GM12878 (cell line): ENCODE results near the gene SORBS1. TPM values are rescaled to one million over a fixed set of nuclear protein-coding genes. Genes with fewer than 3 reads are reported as not detected.

Experiments used
- CHD2 ChIP-seq: IDR thresholded peaks from 2 replicates; pipeline ENCODE4 v1.6.1; 2011; ENCODE audit warnings: low read depth, low read length, improper control_type of control experiment, borderline replicate concordance
- ESRRA ChIP-seq: IDR thresholded peaks from 2 replicates; pipeline ENCODE4 v1.6.1; 2012; ENCODE audit warnings: mild to moderate bottlenecking, low read length, improper control_type of control experiment
- NFXL1 ChIP-seq: fragments of 450-650 bp; IDR thresholded peaks from 2 replicates; pipeline ENCODE4 v1.6.1; 2017; ENCODE audit warnings: antibody characterized with exemption, mild to moderate bottlenecking, borderline replicate concordance
- polyA plus RNA-seq, 11 experiments: library from polyadenylated mRNA; depleted of rRNA in 4 of 11; unstranded in 6 of 11; stranded (reverse) in 5 of 11; fragments of >200 nt; fragmentation: Nextera tagmentation in 4 of 11; fragmentation: Illumina TruSeq in 1 of 11; extraction: Ambion mirVana in 4 of 11; extraction: Trizol in 1 of 11; gene quantifications; 1 replicate in 1 of 11; 2 replicates in 10 of 11; pipeline versions ENCODE4 v1.2.1 to v1.2.3, GENCODE V29; 2011 to 2016; ENCODE audit warnings: inconsistent platforms in 2 of 11, missing spikeins in 2 of 11, low read depth in 1 of 11
- total RNA-seq, 4 experiments: library from RNA; depleted of rRNA in 3 of 4; stranded (reverse); fragments of >200 nt in 3 of 4; fragmentation: Illumina TruSeq in 1 of 4; extraction: Trizol in 1 of 4; gene quantifications; 2 replicates each; pipeline versions ENCODE4 v1.2.1 to v1.2.3, GENCODE V29; 2013 to 2021
- TF ChIP-seq, protein P1 (sequence below): fragments of 450-650 bp; IDR thresholded peaks from 2 replicates; pipeline ENCODE4 v1.6.1; 2017; ENCODE audit warnings: mild to moderate bottlenecking, moderate library complexity
- TF ChIP-seq, protein P2 (sequence below): fragments of 450-650 bp; conservative IDR thresholded peaks from 2 replicates; pipeline ENCODE4 v1.6.1; 2017; ENCODE audit warnings: mild to moderate bottlenecking, moderate library complexity

SORBS1 gene
- total and polyA plus RNA-seq, 10 of the 15 experiments (the other 5 are each of a cell fraction or from before 2014, with no cell fraction given) = 0.13 to 0.75 (median 0.39) TPM

DNA sequence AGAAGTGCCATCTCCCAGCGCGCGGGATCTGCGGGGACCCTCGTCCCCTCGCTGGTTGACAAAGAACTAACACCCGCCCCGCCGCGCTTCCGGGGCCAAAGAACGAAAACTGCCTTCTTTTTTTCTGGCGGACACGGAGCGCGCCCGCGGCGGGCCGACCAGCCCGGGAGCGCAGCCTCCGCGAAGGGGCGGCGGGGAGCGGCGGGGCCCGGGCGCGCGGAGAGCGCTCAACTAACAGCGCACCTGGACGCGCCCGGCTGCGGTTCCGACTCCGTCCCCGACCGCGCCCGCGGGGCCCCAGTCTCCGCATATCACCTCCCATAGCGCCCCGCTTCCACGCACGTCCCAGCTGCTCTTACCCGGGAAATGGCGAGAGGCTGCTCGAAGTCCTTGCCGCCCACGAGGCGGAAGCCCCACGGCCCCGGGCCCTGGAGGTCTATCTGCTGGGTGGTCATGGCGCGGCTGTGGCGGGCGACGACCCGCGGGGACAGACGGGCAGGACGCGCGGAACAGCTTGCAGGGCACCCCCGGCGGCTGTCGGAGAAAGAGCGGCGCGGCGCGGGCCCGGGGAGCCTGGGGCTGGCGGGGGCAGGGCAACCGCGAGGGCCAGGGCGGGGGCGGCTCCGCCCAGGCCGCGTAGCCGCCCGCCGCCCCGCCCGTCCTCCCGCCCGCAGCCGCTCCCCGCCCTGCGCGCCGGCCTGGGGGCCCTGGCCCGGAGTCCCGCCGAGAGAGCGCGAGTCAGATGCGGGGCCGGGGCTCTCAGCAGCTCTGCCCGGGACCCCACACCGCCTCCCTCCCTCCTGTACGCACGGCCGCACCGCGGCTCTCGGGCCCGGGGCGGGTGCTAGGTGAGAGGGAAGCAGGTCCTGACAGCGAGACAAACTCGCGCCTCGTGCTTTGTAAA lies 270.5 kb downstream of the SORBS1 start, which contains the start of gene PDLIM1 (continued):
- TF ChIP-seq, protein P1, sequence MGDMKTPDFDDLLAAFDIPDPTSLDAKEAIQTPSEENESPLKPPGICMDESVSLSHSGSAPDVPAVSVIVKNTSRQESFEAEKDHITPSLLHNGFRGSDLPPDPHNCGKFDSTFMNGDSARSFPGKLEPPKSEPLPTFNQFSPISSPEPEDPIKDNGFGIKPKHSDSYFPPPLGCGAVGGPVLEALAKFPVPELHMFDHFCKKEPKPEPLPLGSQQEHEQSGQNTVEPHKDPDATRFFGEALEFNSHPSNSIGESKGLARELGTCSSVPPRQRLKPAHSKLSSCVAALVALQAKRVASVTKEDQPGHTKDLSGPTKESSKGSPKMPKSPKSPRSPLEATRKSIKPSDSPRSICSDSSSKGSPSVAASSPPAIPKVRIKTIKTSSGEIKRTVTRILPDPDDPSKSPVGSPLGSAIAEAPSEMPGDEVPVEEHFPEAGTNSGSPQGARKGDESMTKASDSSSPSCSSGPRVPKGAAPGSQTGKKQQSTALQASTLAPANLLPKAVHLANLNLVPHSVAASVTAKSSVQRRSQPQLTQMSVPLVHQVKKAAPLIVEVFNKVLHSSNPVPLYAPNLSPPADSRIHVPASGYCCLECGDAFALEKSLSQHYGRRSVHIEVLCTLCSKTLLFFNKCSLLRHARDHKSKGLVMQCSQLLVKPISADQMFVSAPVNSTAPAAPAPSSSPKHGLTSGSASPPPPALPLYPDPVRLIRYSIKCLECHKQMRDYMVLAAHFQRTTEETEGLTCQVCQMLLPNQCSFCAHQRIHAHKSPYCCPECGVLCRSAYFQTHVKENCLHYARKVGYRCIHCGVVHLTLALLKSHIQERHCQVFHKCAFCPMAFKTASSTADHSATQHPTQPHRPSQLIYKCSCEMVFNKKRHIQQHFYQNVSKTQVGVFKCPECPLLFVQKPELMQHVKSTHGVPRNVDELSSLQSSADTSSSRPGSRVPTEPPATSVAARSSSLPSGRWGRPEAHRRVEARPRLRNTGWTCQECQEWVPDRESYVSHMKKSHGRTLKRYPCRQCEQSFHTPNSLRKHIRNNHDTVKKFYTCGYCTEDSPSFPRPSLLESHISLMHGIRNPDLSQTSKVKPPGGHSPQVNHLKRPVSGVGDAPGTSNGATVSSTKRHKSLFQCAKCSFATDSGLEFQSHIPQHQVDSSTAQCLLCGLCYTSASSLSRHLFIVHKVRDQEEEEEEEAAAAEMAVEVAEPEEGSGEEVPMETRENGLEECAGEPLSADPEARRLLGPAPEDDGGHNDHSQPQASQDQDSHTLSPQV = no peak
- no peak for TF ChIP-seq ESRRA
- peak; percentile 53; the same call in 1 of the 2 replicates for TF ChIP-seq CHD2
- TF ChIP-seq, protein P2, sequence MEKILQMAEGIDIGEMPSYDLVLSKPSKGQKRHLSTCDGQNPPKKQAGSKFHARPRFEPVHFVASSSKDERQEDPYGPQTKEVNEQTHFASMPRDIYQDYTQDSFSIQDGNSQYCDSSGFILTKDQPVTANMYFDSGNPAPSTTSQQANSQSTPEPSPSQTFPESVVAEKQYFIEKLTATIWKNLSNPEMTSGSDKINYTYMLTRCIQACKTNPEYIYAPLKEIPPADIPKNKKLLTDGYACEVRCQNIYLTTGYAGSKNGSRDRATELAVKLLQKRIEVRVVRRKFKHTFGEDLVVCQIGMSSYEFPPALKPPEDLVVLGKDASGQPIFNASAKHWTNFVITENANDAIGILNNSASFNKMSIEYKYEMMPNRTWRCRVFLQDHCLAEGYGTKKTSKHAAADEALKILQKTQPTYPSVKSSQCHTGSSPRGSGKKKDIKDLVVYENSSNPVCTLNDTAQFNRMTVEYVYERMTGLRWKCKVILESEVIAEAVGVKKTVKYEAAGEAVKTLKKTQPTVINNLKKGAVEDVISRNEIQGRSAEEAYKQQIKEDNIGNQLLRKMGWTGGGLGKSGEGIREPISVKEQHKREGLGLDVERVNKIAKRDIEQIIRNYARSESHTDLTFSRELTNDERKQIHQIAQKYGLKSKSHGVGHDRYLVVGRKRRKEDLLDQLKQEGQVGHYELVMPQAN = peak; percentile 89
- TF ChIP-seq NFXL1 = no peak
- TF ChIP-seq, all 136 proteins: peak for 34
